Stimulated activated CD8-positive, alpha-beta memory T cell treated with anti-CD3 and anti-CD28 coated beads, Interleukin-12 subunit alpha, Interleukin-12 subunit beta, amount 100 ng/mL, for 1 hour (primary cell): ENCODE measurements around the gene MAP2.
"Not testable (repeated sequence)": the region's sequence is repeated elsewhere in the genome, so short reads cannot be mapped to it uniquely, and the experiment has no call there.

ENCODE experiments used
- DNase-seq: peaks from one replicate; pipeline ENCODE4 v3.0.0-alpha.2; 2020; ENCODE audit warnings: low read depth

The MAP2 gene

GRCh38 chr2:209473930-209474419 lies 50.1 kb downstream of the MAP2 start:
- no peak for DNase-seq

GRCh38 chr2:209474960-209475359 lies 51.1 kb downstream of the MAP2 start:
- no peak for DNase-seq

DNA sequence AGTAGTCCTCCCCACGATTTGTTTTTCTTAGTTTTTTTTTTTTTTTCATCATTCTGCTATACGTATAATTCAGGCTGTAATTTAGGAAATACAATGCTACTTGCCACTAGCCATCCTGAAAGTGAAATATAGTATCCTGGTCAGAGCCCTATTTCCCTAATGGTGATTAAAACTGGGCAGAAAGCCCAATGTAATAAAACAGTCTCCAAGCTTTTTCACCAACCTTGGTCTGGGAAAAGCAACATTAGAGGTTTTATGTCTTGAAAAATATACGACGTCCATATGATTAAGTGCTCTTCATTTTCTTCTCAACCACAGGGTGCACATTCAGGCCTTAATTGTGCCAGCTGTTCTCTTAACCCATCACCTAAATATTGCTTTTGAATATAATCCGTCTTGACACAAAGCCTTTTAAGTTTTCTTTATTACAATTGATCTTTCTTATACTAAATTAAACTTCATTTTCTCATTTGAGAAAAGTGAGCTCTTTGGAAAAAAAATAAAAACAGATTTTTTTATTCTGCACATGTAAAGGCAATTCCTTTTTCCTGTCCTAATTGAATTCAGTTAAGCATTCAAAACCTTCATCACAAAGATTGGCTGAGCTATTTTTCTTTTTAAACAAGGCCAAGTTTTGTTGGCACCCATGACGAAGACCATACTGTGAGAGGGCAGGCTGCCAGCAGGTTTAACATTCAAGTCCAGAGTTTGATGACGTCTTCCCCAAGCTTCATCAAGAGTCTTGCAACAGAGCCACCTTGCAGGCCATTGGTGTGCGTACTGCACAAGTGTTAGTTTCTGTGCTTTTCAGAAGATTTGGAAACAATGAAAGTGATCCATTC lies 52.7 kb downstream of the MAP2 start:
- no peak for DNase-seq

- not testable (repeated sequence) for DNase-seq
Observed at GRCh38 chr2:209492296-209492695, 68.4 kb downstream of the MAP2 start.

DNA sequence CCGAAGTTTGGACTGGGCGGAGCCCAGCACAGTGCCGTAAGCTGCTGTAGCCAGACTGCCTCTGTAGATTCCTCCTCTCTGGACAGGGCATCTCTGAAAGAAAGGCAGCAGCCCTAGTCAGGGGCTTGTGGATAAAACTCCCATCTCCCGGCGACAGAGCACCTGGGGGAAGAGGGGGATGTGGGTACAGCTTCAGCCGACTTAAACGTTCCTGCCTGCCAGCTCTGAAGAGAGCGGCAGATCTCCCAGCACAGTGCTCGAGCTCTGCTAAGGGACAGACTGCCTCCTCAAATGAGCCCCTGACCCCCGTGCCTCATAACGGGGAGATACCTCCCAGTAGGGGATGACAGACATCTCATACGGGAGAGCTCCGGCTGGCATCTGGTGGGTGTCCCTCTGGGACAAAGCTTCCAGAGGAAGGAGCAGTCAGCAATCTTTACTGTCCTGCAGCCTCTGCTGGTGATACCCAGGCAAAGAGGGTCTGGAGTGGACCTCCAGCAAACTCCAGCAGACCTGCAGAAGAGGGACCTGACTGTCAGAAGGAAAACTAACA lies 71.3 kb downstream of the MAP2 start:
- not testable (repeated sequence) for DNase-seq

DNA sequence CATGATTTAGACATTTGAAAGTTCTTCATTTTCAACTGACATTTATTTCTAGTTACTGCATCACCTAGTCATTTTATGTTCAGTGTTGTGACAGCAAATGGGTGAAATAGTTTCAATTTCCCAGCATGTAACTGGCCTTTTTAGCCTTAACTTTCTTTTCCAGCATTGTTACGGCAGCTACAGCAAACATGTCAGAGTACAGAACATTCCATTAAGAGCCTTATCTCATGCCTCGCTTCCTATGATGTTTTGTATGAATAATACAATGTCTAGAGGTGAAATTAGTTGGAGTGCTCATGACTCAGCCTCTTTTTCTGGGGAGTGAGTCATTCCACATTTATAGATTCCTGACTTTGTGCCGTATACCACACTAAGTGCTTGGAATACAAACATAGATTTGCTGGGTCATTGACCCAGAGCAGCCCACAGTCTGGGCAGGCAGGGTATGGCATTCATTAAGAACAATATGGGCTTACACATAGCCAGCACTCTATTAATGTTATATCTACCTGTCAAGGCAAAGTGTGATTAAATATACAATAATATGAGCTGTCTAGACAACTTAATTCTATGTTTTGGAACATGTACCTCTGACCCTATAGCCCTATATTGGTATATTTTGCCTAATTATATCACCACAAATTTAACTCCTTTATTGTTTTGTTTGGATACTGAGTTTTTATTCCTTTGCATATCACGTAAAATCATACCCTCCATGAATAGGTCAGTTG lies 72.2 kb downstream of the MAP2 start:
- no peak for DNase-seq

GRCh38 chr2:209496586-209496982 lies 72.7 kb downstream of the MAP2 start:
- no peak for DNase-seq

DNA sequence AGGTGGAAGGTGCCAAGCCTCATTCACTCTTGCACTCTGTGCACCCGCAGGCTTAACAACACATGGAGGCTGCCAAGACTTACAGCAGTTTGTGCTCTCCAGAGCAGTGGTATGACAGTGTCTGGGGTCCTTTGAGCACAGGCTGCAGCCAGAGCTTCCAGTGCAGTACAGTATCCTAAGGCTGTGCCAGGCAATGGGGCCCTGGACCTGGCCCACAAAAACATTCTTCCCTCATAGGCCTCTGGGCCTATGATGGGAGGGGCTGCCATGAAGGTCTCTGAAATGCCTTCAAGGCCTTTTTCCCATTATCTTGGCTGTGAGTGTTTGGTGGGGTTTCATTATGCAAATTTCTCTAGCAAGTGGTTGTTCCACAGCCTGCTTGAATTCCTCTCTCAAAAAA lies 74.8 kb downstream of the MAP2 start:
- DNase-seq, result no peak

DNA sequence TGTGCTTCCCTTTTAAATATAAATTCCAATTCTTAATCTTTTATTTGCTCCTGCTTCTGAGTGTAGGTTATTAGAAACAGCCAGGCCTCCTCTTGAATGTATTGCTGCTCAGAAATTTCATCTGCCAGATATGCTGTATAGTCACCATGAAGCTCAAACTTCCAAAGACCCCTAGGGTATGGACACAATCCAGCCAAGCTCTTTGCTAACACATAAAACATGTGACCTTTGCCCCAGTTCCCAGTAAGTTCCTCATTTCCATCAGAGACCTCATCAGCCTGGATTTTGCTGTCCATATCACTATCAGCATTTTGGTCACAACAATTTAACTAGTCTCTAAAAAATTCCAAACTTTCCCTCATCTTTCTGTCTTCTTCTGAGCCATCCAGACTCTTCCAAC lies 75.2 kb downstream of the MAP2 start:
- DNase-seq, result no peak

GRCh38 chr2:209501579-209501978 lies 77.7 kb downstream of the MAP2 start:
- DNase-seq, result no peak

- no peak for DNase-seq
Observed at GRCh38 chr2:209505410-209505809, 81.6 kb downstream of the MAP2 start.

DNA sequence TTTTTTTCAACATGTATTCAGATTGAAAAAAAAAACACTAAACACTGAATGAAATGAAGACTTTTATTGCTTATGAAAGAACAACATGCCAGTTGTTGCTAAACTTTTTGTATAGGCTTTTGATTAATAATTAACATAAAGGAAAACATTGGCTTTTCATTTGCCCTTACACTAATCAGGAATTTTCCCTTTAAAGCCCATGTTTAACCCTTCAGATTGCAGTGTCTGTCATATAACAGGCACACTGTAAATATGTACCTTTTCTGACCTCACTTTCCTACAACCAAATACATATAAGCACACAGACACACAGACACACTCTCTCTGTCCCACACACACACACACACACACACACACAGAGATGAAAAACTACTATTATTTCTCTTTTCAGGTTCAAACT lies 84.4 kb downstream of the MAP2 start:
- DNase-seq, result no peak

- DNase-seq, result no peak
Observed at GRCh38 chr2:209511637-209512036, 87.8 kb downstream of the MAP2 start.

- no peak for DNase-seq
Observed at GRCh38 chr2:209512971-209513370, 89.1 kb downstream of the MAP2 start.

DNA sequence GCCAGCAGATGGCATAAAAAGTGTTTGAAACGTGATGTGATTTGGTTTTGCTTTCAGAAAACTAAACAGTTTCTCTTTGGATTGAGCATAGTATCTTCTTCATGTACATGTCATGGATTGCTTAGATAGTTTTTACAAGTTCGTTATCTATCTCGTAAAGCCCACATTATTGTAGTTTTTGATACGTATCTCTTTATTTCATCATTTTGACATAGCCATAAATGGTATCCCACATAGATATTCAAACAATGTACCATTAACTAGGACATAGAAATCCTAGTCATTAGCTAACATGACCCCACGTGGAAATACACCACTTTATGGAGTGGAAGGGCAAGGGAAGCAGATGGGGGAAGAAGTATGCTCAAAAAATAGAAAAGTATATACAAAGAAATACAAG lies 93.6 kb downstream of the MAP2 start:
- DNase-seq, result no peak

GRCh38 chr2:209519271-209519670 lies 95.4 kb downstream of the MAP2 start:
- no peak for DNase-seq

GRCh38 chr2:209519906-209520305 lies 96.1 kb downstream of the MAP2 start:
- no peak for DNase-seq

DNA sequence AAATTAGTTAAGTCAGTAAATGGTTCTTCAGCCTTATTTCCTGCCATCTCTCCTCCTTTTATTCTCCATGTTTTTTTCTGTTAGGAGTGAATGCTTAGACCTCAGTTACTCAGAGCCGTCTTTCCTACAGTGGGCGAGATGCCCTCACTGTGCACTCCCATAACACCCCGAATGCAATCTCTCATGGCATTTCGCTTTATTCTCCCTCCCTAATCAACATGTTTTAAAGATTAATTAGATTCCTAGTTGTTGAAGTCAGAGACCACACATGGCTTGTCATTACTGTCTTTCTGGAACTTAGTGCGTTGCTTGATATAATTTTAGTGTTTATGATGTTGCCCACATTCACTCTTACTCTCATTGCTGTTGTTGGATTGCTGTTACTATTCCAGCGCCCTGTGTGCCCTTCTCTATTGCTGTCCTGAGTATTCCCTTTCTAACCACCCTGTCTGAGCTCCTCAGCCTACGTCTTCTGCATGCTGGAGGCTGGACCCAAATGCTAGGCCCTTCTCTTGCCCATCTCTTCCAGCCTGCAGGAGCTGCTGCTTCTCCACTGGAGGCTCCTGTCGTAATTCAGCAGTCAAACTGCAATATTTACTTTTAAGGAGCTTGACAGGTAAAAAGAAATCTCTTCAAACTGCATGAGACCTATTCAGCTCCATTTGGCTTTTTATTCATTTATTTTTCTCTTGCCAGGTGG lies 99.3 kb downstream of the MAP2 start:
- no peak for DNase-seq

DNA sequence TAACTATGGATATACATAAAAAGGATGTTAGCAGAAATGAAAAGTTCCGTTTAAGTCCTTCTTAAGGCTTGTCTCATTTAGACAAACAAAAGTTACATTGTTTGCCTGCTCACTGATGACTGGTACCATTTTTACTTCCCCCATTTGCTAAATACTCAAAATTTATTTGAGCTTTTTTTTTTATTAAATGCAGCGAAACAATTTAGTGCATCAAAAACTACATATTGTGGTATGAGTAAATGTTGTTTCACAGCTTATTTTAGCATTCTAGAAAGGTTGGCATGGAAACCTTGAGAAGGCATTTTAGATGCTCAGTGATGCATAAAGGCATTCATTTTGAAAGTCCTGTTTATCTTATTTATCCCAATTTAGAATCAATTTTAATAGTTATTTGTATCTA lies 100.0 kb downstream of the MAP2 start:
- DNase-seq, result no peak

DNA sequence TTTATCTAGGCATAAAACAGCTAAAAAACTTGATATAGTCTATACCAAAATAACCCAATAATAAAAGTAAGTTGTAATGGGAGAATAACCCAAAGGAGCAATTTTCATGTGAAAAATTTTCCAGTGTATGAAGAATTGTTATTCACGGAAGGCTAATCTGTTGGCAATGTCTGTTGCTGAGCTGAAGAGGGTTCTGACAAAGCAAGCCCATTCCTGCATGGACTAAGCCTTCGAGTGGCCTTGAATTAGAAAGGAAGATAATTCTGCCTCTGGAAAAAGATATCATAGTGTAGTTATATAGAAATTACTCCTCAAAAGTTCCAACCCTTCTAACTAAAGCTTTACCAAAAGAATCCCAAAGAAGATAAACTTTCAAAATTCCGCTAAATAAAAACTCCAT lies 101.5 kb downstream of the MAP2 start:
- DNase-seq, result no peak

- no peak for DNase-seq
Observed at GRCh38 chr2:209525834-209526281, 102.0 kb downstream of the MAP2 start.

DNA sequence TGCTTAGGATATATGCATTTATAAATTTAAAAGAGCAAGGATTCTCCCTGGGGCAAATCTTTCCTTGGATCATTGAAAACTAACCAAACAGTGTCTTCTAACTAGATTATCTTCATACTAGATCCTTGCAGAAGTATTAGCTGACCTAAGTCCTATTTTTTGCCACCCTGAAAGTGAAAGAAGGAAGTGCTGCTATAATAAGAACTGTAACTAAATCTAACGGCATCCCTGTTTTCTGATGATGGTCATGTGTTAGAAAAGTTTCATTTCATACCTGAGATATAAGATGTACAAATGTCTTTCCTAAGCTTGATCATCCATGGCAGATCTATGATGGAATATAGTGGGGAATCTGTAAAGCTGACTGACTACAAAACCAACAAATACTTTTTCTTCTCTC lies 102.7 kb downstream of the MAP2 start:
- no peak for DNase-seq
